Endothelial cell of umbilical vein (primary cell): ENCODE data around the gene RAB3GAP2. TPM values are rescaled to one million over a fixed set of nuclear protein-coding genes. Genes with fewer than 3 reads are reported as not detected.
"Not testable (repeated sequence)": the region's sequence is repeated elsewhere in the genome, so short reads cannot be mapped to it uniquely, and the experiment has no call there.

Experiments
- BruUV-seq: library from RNA; stranded (reverse); fragments of 400-500 nt; replicated peaks from 2 replicates; lab custom pipeline; 2021; lab: Mats Ljungman, UMichigan
- CTCF ChIA-PET: fragments of 300-600, 350-600 bp; sonication (Branson Sonifier 250); formaldehyde crosslinking; loops from one replicate; lab custom pipeline; 2021; ENCODE audit warnings: antibody characterized with exemption, inconsistent platforms; lab: Charles Lee
- POLR2A ChIA-PET: fragments of 300-600, 350-600 bp; sonication (Branson Sonifier 250); formaldehyde crosslinking; loops from one replicate; lab custom pipeline; 2021; ENCODE audit warnings: antibody characterized with exemption, inconsistent platforms; lab: Charles Lee
- DNase-seq: peaks from one replicate; pipeline ENCODE4 v3.0.0-alpha.2; 2011; ENCODE audit warnings: low read depth, low spot score
- FAIRE-seq: peaks from 2 replicates; lab custom pipeline; 2011; peaks lifted over from hg19 to GRCh38; lab: Jason Lieb, UNC
- H2AFZ ChIP-seq: 2 replicates; pipeline ENCODE4 v1.6.0; 2012; ENCODE audit warnings: low read depth, low read length, control low read depth, inconsistent platforms
- H3K27ac ChIP-seq: 2 replicates; pipeline ENCODE4 v1.5.1; 2011; ENCODE audit warnings: low read depth, mild to moderate bottlenecking, control low read depth, low read length, moderate library complexity; ENCODE audit not compliant: insufficient read depth
- H3K27me3 ChIP-seq, 2 experiments: 2 replicates each; pipeline versions ENCODE4 v1.6.0 to v1.6.1; 2011; ENCODE audit warnings: low read length in 2 of 2, mixed read lengths in 1 of 2; ENCODE audit not compliant: control insufficient read depth in 2 of 2, insufficient read depth in 2 of 2
- H3K36me3 ChIP-seq, 2 experiments: 2 replicates in 1 of 2; 3 replicates in 1 of 2; pipeline ENCODE4 v1.5.1; 2011; ENCODE audit warnings: low read length in 2 of 2, mild to moderate bottlenecking in 1 of 2, moderate library complexity in 1 of 2; ENCODE audit not compliant: control insufficient read depth in 2 of 2, insufficient read depth in 2 of 2; ENCODE audit errors: extremely low read depth in 1 of 2
- H3K4me1 ChIP-seq: 3 replicates; pipeline ENCODE4 v1.5.1; 2011; ENCODE audit warnings: mild to moderate bottlenecking, low read length; ENCODE audit not compliant: control insufficient read depth, insufficient read depth; ENCODE audit errors: extremely low read depth
- H3K4me2 ChIP-seq: 2 replicates; pipeline ENCODE4 v1.6.1; 2011; ENCODE audit warnings: low read length, control low read depth, mixed read lengths; ENCODE audit not compliant: insufficient read depth
- H3K4me3 ChIP-seq, 3 experiments: fragments of 200-600 bp in 1 of 3; sonication (generic), shearing (Covaris generic) in 1 of 3; replicated peaks in 1 of 3; 2 replicates each; pipeline ENCODE4 v1.5.1; 2011 to 2016; ENCODE audit warnings: control low read depth in 3 of 3, low read length in 3 of 3, mild to moderate bottlenecking in 2 of 3, inconsistent platforms in 1 of 3, low read depth in 1 of 3, moderate library complexity in 1 of 3; ENCODE audit not compliant: insufficient read depth in 1 of 3
- H3K79me2 ChIP-seq: 2 replicates; pipeline ENCODE4 v1.6.0; 2012; ENCODE audit warnings: low read length, inconsistent platforms; ENCODE audit not compliant: control insufficient read depth, insufficient read depth
- H3K9ac ChIP-seq: replicated peaks from 2 replicates; pipeline ENCODE3; 2011; ENCODE audit warnings: low read length, control low read depth; ENCODE audit not compliant: insufficient read depth; ENCODE audit errors: extremely low read depth
- H3K9me1 ChIP-seq: replicated peaks from 3 replicates; pipeline ENCODE4 v1.6.0; 2011; ENCODE audit warnings: mild to moderate bottlenecking, low read length; ENCODE audit not compliant: control insufficient read depth, insufficient read depth; ENCODE audit errors: extremely low read depth
- H3K9me3 ChIP-seq: replicated peaks from 2 replicates; pipeline ENCODE4 v1.5.1; 2012; ENCODE audit warnings: low read length, inconsistent platforms; ENCODE audit not compliant: control insufficient read depth, insufficient read depth
- H4K20me1 ChIP-seq: replicated peaks from 2 replicates; pipeline ENCODE3; 2011; ENCODE audit warnings: mild to moderate bottlenecking, low read length; ENCODE audit not compliant: control insufficient read depth, insufficient read depth; ENCODE audit errors: extremely low read depth
- EZH2 ChIP-seq: IDR thresholded peaks from 2 replicates; pipeline ENCODE4 v1.6.1; 2012; ENCODE audit warnings: borderline replicate concordance, low read depth, mild to moderate bottlenecking, moderate library complexity, low read length, inconsistent platforms; ENCODE audit not compliant: severe bottlenecking
- FOS ChIP-seq: IDR thresholded peaks from 2 replicates; pipeline ENCODE4 v1.6.1; 2011; ENCODE audit warnings: mild to moderate bottlenecking, low read length, moderate library complexity, borderline replicate concordance; ENCODE audit not compliant: insufficient read depth
- GATA2 ChIP-seq: IDR thresholded peaks from 2 replicates; pipeline ENCODE4 v1.7.0; 2011; ENCODE audit warnings: low read depth, mild to moderate bottlenecking, moderate library complexity, mixed read lengths, low read length; ENCODE audit not compliant: insufficient read length, insufficient read depth
- JUN ChIP-seq: IDR thresholded peaks from 2 replicates; pipeline ENCODE4 v1.6.1; 2011; ENCODE audit warnings: borderline replicate concordance, low read depth; ENCODE audit not compliant: insufficient read length, insufficient read depth
- MYC ChIP-seq: IDR thresholded peaks from one replicate; pipeline ENCODE4 v1.6.1; 2011; ENCODE audit warnings: mild to moderate bottlenecking, low read depth, low read length
- POLR2A ChIP-seq: IDR thresholded peaks from 2 replicates; pipeline ENCODE4 v1.6.1; 2012; ENCODE audit warnings: low read depth, mild to moderate bottlenecking, control low read depth, low read length
- POLR2AphosphoS5 ChIP-seq: IDR thresholded peaks from 2 replicates; pipeline ENCODE4 v1.6.1; 2012; ENCODE audit warnings: low read depth, mild to moderate bottlenecking, control low read depth, low read length, moderate library complexity; ENCODE audit not compliant: insufficient read depth
- dilution Hi-C: fragments of 300-500 bp; cut with MboI; formaldehyde crosslinking; loops from one replicate; pipeline ENCODE4 v1.15.0; 2019; ENCODE audit warnings: low sequenced_read_pairs; ENCODE audit not compliant: extremely low pct_ligation_motif_present
- intact Hi-C: fragments of 100-400 bp; cut with micrococcal nuclease; formaldehyde crosslinking; loops from one replicate; pipeline ENCODE4 v1.10.0; 2022
- polyA plus RNA-seq, 4 experiments: library from polyadenylated mRNA; depleted of rRNA in 3 of 4; stranded (reverse) in 3 of 4; unstranded in 1 of 4; fragments of >200 nt; gene quantifications; 2 replicates each; pipeline versions ENCODE4 v1.2.1 to v1.2.3, GENCODE V29; 2011 to 2012; ENCODE audit warnings: missing spikeins in 1 of 4
- total RNA-seq: library from RNA; stranded (reverse); gene quantifications from 2 replicates; pipeline ENCODE4 v1.2.3, GENCODE V29; 2021
- TF ChIP-seq, protein P1 (sequence below), 2 donors: IDR thresholded peaks; 1 replicate in 1 of 2; 2 replicates in 1 of 2; pipeline ENCODE4 v1.5.1; 2011; ENCODE audit warnings: low read length in 2 of 2, mild to moderate bottlenecking in 2 of 2, moderate library complexity in 2 of 2, control low read depth in 1 of 2, inconsistent platforms in 1 of 2, low read depth in 1 of 2; ENCODE audit not compliant: insufficient read depth in 1 of 2; ENCODE audit errors: extremely low read depth in 1 of 2
- TF ChIP-seq, protein P2 (sequence below): IDR thresholded peaks from 2 replicates; pipeline ENCODE4 v1.6.1; 2011; ENCODE audit not compliant: insufficient read depth, insufficient read length

Gene RAB3GAP2
- total and polyA plus RNA-seq, 2 donors (not counting 3 experiments of a cell fraction or from before 2014, with no cell fraction given), result 11.1 to 37.4 TPM

GRCh38 chr1:220207411-220207810 lies 64.8 kb downstream of the RAB3GAP2 start:
- no peak overlapping the region for H3K9ac ChIP-seq
- no peak overlapping the region for H3K27ac ChIP-seq
- no peak overlapping the region for H2AFZ ChIP-seq
- H3K9me1 ChIP-seq, result no peaks in the 10 kb centered on the region
- FAIRE-seq, result no peak
- DNase-seq, result no peak
- no peaks in the 10 kb centered on the region for H3K79me2 ChIP-seq
- no peaks in the 10 kb centered on the region for H3K4me1 ChIP-seq
- intact Hi-C loops, result no loop called here
- ChIA-PET POLR2A (no interaction called here), CTCF (interaction anchor here (1.3 to 2.0 kb wide), 3 partner anchors 10 to 18 kb away, joined by 5 to 9 read pairs (median 5); no protein-coding TSS in a partner anchor)
- no peaks in the 10 kb centered on the region for H3K27me3 ChIP-seq
- H3K36me3 ChIP-seq, result peaks cover 8 to 9% of the 10 kb centered on the region in 2 experiments
- H3K4me3 ChIP-seq, result no peak overlapping the region
- no peaks in the 10 kb centered on the region for H4K20me1 ChIP-seq
- TF ChIP-seq POLR2AphosphoS5 (no peak), GATA2 (no peak), JUN (no peak), POLR2A (no peak), FOS (no peak), EZH2 (no peak), MYC (no peak)
- TF ChIP-seq, protein P1, sequence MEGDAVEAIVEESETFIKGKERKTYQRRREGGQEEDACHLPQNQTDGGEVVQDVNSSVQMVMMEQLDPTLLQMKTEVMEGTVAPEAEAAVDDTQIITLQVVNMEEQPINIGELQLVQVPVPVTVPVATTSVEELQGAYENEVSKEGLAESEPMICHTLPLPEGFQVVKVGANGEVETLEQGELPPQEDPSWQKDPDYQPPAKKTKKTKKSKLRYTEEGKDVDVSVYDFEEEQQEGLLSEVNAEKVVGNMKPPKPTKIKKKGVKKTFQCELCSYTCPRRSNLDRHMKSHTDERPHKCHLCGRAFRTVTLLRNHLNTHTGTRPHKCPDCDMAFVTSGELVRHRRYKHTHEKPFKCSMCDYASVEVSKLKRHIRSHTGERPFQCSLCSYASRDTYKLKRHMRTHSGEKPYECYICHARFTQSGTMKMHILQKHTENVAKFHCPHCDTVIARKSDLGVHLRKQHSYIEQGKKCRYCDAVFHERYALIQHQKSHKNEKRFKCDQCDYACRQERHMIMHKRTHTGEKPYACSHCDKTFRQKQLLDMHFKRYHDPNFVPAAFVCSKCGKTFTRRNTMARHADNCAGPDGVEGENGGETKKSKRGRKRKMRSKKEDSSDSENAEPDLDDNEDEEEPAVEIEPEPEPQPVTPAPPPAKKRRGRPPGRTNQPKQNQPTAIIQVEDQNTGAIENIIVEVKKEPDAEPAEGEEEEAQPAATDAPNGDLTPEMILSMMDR (IDR thresholded peaks at IDR 0.05; ENCODE audit: extremely low read depth in 1 of 2, insufficient read depth in 1 of 2, low read depth in 1 of 2, low read length in 2 of 2), result no peak
- TF ChIP-seq, protein P2, sequence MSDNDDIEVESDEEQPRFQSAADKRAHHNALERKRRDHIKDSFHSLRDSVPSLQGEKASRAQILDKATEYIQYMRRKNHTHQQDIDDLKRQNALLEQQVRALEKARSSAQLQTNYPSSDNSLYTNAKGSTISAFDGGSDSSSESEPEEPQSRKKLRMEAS, result no peak
- no peak overlapping the region for H3K4me2 ChIP-seq
- dilution Hi-C loops, result no loop called here
- BruUV-seq, result no TSS peak
- no peaks in the 10 kb centered on the region for H3K9me3 ChIP-seq

- POLR2A ChIA-PET, H3K4me3 ChIP-seq, H3K4me2 ChIP-seq, H3K27me3 ChIP-seq, intact Hi-C loops, DNase-seq, H3K9me3 ChIP-seq, H2AFZ ChIP-seq, H3K27ac ChIP-seq, H3K79me2 ChIP-seq, H3K4me1 ChIP-seq, H3K9ac ChIP-seq, FAIRE-seq, H3K9me1 ChIP-seq, H4K20me1 ChIP-seq, BruUV-seq, dilution Hi-C loops: not testable (repeated sequence)
- CTCF ChIA-PET, result interaction anchor here (1.7 kb wide), 2 partner anchors 10 to 15 kb away, joined by 4 to 6 read pairs; no protein-coding TSS in a partner anchor
- H3K36me3 ChIP-seq, result peaks cover 9 to 11% of the 10 kb centered on the region in 2 experiments
These were observed 67.5 kb downstream of the RAB3GAP2 start for GRCh38 chr1:220204758-220205157.
